Inferior parietal cortex (tissue), 1 donor: ENCODE data around the gene DGKB.

Source experiments
- DNase-seq: peaks from one replicate; pipeline ENCODE4 v3.0.0-alpha.2; 2016; ENCODE audit errors: extremely low spot score

Gene DGKB

DNA sequence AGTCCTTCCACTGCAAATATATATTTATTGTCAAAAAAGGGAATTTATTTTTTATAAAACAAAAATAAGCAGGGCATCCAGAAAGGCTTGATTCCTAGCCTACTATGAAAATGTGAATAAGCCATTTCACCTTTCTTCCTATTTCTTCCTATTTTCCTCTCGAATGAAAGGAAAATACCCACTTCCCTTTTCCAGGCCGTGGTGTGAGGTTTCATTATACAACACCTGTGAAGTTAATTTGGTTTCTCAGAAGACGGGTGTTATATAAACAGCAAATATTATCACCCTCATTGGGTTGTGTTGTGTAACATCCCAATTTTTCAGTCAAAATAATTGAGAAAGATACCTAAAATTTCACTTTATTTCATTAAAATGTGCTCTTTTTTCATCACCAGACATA is 214.3 kb downstream of the DGKB start:
- no peak for DNase-seq

GRCh38 chr7:14687777-14688176 is 214.8 kb downstream of the DGKB start:
- DNase-seq = no peak

DNA sequence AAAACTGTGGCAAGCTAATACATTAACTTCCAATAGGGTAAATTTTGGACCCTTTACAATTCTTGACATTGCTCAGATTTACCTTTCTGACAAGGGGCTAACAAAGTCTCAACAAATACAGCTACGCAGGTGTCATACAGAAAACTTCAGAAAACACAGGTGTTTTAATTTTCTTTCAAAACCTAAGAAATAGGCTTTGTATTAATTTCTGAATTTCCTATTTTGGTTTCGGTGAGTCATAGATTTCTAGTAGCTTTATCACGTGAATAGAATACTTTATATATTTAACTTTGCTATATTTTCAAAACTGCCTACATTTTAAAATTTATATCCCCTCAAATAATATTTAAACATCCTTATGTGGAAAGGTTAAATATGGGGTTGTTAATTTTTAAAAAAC is 215.3 kb downstream of the DGKB start:
- DNase-seq = no peak

GRCh38 chr7:14685167-14685566 is 217.4 kb downstream of the DGKB start:
- no peak for DNase-seq

- no peak for DNase-seq
These were observed 219.6 kb downstream of the DGKB start for GRCh38 chr7:14682910-14683465.

DNA sequence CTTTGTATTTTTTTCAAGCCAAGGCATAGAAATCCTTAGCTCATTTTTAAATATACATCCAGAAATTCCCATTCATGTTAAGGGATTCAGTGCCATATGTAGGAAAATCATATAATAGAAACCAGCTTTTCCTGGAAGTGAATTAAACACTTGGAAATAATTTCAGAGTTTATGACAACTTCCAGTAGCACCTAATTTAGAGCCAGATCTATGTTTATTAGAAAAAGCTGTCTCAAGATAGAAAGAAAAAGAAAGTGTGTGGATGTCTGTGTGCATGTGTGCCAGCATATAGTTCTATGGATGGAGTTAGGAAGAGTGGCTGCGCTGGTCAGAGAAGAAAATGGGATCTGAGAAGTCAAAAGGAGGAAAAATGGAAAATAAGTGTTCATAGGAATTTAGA is 225.7 kb downstream of the DGKB start:
- DNase-seq = no peak

DNA sequence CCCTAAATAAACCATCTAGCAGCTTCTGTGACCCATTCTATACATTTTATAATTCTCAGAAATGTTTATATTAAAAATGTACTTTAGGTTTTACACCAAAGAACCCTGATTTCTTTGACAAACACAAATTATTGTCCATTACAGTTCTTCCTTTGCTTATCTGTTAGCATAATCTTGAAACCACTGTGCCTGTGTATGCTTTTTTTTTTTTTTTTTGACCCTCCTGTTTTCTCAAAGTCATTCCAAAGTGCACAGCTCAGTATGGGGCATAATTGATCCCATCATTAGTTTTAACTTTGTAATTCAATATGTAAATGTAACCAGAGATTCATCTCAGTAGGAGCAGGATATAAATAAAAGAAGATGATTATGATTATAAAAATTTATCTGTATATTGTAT is 229.3 kb downstream of the DGKB start:
- DNase-seq = no peak

DNA sequence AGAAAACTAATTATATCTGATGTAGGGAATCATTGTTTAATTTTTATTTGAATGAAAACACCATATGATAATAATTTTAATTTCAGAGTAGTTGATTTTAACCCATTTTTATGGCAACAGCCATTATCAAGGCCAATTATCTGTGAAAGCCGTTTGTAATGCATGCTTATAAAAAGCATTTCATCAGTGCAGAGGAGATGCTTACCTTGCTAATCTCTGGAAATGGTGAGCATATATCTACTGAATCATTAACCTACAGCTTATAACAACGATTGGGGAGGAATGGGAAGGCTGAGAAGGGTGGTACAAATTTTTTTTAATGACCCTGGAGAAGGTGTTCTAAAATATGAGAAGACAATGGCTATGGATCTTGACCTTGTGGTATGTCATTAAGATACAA is 235.6 kb downstream of the DGKB start:
- DNase-seq = no peak

- DNase-seq = no peak
These were observed 236.2 kb downstream of the DGKB start for GRCh38 chr7:14666304-14666703.

GRCh38 chr7:14639801-14640200 is 262.8 kb downstream of the DGKB start:
- DNase-seq = no peak

DNA sequence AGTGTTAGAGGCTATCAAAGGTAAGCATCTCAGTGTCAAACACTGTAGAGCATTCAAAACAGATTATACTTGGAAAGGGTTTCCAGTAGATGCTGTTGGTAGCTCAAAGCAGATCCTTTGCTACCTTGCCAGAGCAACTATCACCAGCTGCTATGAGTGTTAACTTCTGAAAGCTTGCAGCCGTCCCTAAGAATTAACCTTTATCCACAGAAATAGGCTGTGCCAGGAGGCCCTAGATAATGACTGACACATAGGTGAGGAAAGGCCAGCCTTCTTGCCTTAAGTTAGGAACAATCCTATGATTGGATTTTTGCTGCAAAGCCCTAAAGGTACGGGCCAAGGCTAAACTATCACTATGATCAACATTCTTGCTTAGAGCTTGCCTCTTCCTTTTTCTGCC is 263.2 kb downstream of the DGKB start:
- no peak for DNase-seq

- DNase-seq = no peak
These were observed 264.6 kb downstream of the DGKB start for GRCh38 chr7:14637968-14638367.

- no peak for DNase-seq
These were observed 266.6 kb downstream of the DGKB start for GRCh38 chr7:14635955-14636354.

GRCh38 chr7:14630048-14630447 is 272.5 kb downstream of the DGKB start:
- DNase-seq = no peak

- no peak for DNase-seq
These were observed 274.0 kb downstream of the DGKB start for GRCh38 chr7:14628516-14628915.

GRCh38 chr7:14626076-14626475 is 276.5 kb downstream of the DGKB start:
- DNase-seq = no peak

DNA sequence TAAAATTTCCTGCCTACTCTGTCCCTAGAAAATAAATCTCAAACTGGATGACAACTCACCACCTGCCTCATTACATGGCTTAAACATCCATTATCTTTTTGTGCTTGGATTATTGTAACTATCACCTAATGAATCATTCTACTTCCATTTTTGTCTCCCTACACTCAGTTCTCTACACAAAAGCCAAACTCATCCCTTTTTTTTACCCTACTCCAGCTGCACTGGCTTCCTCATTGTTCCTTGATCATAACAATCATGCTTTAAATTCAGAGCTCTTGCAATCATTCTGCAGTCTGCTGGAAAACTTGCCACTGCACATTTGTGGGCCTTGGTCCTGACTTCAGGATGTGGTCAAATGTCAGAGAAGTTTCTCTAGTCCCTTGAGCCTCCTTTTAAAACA is 280.0 kb downstream of the DGKB start:
- no peak for DNase-seq

DNA sequence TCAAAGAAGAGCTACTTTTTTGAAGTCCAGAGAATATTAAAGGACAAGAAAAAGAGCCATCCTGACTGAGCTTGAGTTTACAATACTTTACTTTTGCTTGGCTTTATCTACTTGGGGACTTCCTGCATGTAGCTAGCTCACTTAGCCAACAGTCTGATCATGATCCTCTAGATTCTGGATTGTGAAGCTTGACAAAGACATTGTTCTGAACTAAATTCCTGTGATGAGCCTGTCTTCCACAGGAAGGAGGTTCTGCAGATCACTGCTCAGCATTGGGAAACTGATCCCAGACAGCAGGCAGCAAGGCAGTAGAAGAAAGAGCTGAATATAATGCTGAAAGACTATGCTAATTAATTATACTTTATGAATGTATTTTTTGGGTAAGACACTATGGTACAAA is 296.4 kb downstream of the DGKB start:
- DNase-seq = no peak

GRCh38 chr7:14604606-14605005 is 297.9 kb downstream of the DGKB start:
- DNase-seq = no peak

DNA sequence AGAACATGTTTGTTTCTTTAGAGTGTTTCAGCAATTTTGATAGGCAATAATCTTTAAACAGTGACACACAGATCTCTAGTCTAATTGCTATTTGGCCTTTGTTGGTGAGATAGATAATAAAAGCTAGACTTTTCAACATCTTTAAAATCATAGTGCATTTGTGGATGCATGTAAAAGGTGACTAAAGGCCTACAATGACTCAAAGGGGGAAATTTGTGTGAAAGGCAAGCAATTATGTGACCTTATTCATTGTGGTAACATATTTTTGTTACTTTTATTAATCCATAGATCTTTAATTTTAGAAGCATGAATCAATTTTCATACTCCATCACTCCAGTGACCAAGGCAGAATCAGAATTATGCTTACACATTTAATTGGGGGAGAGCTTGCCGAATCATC is 299.7 kb downstream of the DGKB start:
- no peak for DNase-seq

- no peak for DNase-seq
These were observed 301.7 kb downstream of the DGKB start for GRCh38 chr7:14600766-14601367.

GRCh38 chr7:14598978-14599377 is 303.6 kb downstream of the DGKB start:
- no peak for DNase-seq

- no peak for DNase-seq
These were observed 306.1 kb downstream of the DGKB start for GRCh38 chr7:14596421-14596820.

- DNase-seq = no peak
These were observed 312.3 kb downstream of the DGKB start for GRCh38 chr7:14590206-14590605.
